GM19467 (cell line): ENCODE results near the gene FZD1.

Experiments used
- ATAC-seq: cut with Tn5 transposase; IDR thresholded peaks from one replicate; pipeline ENCODE4 v1.9.1; 2021; ENCODE audit warnings: mild to moderate bottlenecking, moderate library complexity; ENCODE audit not compliant: unreplicated experiment

FZD1 gene

DNA sequence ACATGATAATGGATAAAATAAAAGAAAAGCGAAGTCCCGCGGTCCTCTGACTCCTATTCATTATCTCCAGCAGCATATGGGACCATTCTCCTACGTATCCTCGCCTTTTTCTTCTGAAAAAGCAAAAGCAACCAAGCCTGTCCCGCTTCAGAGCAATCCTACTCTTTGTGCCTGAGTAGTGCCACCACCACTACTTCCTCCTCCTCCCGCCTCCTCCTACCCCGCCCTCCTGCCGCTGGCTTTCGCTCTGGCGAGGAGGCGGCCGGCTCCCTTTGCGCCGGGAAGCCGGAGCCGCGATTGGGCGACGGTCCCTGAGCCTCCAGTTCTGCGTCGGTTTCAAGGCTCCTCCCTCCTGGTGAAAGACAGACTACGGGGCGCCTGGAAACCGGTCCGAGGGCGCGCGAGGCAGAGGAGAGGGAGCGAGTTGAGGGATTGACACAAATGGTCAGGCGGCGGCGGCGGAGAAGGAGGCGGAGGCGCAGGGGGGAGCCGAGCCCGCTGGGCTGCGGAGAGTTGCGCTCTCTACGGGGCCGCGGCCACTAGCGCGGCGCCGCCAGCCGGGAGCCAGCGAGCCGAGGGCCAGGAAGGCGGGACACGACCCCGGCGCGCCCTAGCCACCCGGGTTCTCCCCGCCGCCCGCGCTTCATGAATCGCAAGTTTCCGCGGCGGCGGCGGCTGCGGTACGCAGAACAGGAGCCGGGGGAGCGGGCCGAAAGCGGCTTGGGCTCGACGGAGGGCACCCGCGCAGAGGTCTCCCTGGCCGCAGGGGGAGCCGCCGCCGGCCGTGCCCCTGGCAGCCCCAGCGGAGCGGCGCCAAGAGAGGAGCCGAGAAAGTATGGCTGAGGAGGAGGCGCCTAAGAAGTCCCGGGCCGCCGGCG is at the start of gene FZD1:
TSS of gene FZD1 (plus strand) at position 388 of the 878 bp plus-strand sequence. CDS start at position 836, 448 bp downstream.
- peak; percentile 87 for ATAC-seq

DNA sequence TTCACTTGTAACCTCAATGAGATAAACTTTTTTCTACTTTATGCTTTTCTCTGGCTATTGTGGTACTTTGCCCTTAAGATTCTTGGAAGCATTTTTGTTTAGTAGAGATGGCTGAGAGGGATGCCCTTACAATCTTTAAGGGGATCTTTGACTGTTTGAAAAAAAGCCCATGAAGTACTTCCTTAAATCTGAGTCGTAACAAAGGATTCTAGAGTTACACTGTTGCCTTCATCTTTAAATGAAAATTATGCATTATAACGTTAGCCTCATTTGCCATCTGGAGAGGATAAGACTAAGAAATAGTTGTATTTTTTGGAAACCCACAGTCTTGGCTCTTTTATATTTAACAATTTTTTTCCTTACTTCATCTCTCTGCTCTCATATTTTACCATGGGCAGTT is 37.8 kb upstream of the FZD1 start:
- ATAC-seq, result no peak

GRCh38 chr7:91228327-91228726 is 35.9 kb upstream of the FZD1 start:
- no peak for ATAC-seq

GRCh38 chr7:91228927-91229558 is 35.2 kb upstream of the FZD1 start:
- ATAC-seq, result no peak

GRCh38 chr7:91230100-91230499 is 34.1 kb upstream of the FZD1 start:
- ATAC-seq, result no peak

DNA sequence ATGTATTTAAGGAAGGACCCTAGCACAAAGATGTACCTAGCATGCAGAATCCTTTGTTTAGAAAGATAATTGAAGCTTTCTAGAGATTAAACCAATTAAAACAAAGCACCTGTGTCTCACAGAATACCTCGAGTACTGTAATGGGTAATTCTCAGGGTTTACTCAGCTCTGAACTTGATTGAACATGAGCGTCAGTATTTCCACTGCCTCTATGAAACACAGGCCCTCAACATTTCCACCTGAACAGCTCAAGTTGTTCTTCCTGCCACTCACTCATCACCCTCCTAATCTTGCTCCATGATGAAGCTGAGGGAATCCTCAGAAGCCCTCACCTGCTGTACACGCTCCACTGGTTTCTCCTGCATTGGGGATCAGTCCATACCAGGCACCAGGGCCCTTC is 33.7 kb upstream of the FZD1 start:
- ATAC-seq, result no peak

- no peak for ATAC-seq
Observed at GRCh38 chr7:91233212-91233611, 31.0 kb upstream of the FZD1 start.

DNA sequence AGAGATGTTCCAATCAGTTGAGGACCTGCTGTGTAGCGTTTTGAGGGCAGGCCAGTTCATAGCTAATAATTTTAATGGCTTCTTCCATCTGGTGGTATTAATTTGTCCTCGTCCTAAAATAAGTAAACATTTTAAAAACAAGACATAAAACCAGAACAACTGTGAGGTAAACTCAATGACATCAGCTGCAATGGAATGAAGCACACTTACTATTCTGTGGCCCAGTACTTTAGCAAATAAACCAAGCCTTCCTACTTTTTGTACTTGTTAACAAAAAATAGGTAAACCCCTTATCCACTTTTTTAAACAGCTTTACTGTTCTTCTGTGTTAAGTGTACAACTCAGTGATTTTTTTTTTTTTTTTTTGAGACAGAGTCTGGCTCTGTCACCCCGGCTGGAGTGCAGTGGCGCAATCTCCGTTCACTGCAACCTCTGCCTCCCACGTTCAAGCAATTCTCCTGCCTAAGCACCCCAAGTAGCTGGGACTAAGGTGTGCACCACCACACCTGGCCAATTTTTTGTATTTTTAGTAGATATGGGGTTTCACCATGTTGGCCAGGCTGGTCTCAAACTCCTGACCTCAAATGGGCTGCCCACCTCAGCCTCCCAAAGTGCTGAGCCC is 28.9 kb upstream of the FZD1 start:
- no peak for ATAC-seq

DNA sequence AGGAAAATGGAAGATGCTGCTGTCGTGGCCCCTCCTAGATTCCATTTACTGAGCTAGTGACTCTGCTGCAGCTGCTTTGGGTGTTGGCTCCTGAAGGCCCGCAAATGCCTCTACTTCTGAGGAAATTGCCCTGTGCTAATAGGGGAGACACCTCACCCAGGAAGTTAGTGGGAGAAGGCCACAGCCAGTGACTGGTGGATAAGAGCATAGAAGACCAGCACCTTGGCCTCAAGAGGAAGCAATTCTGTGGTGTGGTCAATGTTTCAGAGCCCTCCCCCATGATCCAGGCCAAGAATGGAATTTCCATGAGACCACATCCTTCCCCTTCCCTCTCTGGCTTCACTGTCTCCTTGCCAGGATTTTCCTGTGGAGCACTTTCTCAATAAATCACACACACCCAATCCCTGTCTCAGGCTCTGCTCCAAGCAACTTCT is 25.0 kb upstream of the FZD1 start:
- ATAC-seq, result no peak

DNA sequence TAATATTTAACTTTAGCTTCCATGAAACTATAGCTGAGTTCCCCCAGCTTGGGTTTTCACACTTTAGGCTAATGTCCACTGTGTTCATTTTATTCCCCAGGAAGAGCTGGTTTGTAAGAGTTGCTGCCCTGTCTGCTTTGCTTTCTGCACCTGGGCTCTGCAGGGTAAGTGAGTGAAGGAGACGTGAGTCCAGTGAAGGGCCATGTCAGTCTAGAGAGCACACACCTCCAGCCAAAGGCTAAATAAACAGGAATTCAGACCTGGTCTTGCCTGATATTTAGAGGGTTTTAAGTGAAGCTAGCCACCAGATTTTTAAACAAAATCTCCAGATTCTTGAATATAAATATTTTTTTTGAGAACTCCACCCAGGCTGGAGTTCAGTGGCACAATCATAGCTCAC is 24.5 kb upstream of the FZD1 start:
- ATAC-seq, result no peak

DNA sequence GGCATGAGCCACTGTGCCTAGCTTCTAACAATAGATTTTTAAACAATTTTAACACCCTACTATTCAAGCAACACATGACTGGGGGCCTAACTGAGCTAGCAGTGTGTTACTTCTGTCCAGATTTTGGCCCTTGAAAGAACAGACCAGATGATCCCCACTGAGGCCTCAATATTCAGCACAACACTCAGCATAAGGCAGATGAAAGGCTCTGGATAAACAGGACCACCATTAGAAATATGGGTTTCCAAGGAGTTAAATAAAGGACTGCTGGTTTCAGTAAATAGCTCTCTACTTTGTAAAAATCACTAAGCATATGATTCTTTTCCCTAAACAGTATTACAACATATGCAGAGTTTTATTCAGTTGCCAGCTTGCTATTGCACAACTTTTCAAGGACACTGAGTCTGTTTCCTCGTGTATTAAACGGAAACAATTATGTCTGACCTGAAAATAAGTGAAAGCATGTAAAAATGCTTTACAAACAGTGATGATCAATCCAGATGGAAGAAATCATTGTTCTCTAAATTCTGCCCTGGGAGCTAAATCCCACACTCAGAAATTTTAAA is 23.8 kb upstream of the FZD1 start:
- ATAC-seq, result no peak

- no peak for ATAC-seq
Observed at GRCh38 chr7:91242097-91242844, 22.0 kb upstream of the FZD1 start.

DNA sequence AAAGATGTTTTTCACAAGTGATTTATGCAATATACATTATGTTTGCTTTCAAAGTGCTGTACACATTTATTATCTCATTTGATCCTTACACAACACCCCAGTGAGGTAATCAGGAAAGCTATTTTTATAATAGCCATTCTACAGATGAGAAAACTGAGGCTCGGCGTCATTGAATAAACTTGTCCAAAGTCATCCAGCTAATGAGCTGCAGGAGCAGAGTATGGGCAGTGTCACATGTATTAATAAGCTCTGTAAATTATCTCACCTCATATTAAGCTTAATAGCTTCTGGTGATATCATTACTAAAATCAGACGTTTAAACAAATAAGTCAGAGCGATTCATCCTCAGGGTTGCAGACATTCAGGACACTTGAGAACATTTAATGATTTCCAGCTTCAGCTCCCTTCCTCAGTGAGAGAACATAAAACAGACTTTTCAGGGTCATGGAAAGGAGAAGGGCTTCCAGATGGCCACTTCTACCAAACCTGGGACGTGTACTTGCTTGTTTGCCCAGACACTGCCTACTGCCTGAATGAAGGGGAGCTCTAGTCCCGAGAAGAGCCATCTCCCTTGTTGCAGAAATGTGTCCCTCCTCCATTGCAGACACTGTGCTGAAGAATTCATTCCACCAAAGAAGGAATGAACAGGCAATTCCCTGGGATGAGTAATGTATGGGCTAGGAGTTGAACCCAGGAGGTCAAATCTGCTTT is 20.5 kb upstream of the FZD1 start:
- ATAC-seq, result no peak

DNA sequence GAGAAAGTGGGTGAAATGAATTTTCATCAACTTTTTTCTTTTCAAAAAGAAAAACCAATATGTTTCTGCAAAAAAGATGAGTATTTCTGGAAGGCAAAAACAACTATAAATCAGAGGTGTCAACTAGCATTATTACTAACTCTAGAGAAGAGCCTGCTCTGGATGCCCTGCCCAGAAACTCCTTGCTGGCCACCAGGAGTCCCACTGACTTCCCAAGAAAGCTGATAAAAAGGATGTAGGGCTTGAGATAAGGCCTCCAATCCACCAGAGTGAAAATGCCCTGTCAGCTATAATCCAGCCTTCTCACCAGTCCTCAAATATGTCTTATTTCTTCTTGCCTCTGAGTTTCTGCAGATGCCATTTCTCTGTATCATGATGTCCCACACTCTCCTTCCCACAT is 16.7 kb upstream of the FZD1 start:
- no peak for ATAC-seq

GRCh38 chr7:91248996-91249395 is 15.2 kb upstream of the FZD1 start:
- no peak for ATAC-seq

- ATAC-seq, result no peak
Observed at GRCh38 chr7:91249506-91250233, 14.6 kb upstream of the FZD1 start.

DNA sequence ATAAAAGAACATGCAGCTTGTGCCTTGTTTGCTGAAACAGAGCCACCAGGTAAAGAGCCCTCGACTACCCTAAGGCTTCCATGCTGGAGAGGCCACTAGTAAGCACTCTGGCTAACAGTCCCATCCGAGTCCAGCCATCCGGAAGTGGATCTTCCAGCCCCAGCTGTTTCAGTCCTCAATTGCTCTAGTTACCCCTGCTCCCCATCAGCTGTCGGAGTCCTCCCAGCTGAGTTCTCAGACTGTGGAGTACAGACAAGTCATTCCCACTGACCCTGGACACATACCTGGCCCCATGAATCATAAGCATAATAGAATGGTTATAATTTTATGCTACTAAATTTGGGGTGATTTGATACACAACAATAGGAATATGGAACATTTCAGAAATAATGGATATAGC is 13.5 kb upstream of the FZD1 start:
- no peak for ATAC-seq

DNA sequence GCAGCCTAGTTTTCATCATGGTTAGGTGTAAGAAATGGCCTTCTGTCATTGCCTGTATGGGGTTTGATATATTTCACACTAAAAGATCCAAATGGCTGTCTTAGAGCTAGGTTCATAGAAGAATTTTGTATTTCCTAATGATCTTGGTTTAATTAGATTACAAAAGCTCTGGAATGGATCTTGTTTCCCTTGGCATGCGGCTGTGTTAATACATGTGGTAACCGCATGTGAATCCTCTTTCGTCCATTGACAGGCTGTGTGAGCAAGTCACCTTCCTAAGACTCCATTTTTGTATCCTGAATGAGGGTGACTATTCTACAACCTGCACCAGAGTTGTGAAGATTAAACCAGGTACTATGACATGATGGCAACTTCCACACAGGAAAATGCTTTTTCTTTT is 12.4 kb upstream of the FZD1 start:
- ATAC-seq, result no peak

- ATAC-seq, result no peak
Observed at GRCh38 chr7:91263384-91264045, 718 bp upstream of the FZD1 start.
